HEK293 (cell line): ENCODE measurements around the gene SPNS1.

ENCODE experiments used
- CTCF ChIP-seq: fragments of 450-650 bp; formaldehyde crosslinking; IDR thresholded peaks from 2 replicates; pipeline ENCODE4 v1.5.1; 2016; ENCODE audit warnings: missing biosample characterization, missing genetic modification characterization
- GFI1B ChIP-seq: fragments of 450-650 bp; formaldehyde crosslinking; IDR thresholded peaks from 2 replicates; pipeline ENCODE4 v1.5.1; 2016; ENCODE audit warnings: missing biosample characterization, missing genetic modification characterization
- KLF10 ChIP-seq: fragments of 450-650 bp; IDR thresholded peaks from 2 replicates; pipeline ENCODE4 v1.5.1; 2018; ENCODE audit warnings: missing biosample characterization, mild to moderate bottlenecking, missing genetic modification characterization
- KLF16 ChIP-seq: fragments of 450-650 bp; formaldehyde crosslinking; IDR thresholded peaks from 2 replicates; pipeline ENCODE4 v1.5.1; 2017; ENCODE audit warnings: missing biosample characterization, missing genetic modification characterization
- MZF1 ChIP-seq: fragments of 450-650 bp; formaldehyde crosslinking; IDR thresholded peaks from 2 replicates; pipeline ENCODE4 v1.5.1; 2017; ENCODE audit warnings: missing biosample characterization, missing genetic modification characterization, borderline replicate concordance
- ZBTB26 ChIP-seq: fragments of 450-650 bp; formaldehyde crosslinking; optimal IDR thresholded peaks from 2 replicates; pipeline ENCODE3; 2016; ENCODE audit warnings: missing biosample characterization, mild to moderate bottlenecking, missing genetic modification characterization
- ZBTB6 ChIP-seq: fragments of 450-650 bp; formaldehyde crosslinking; IDR thresholded peaks from 2 replicates; pipeline ENCODE4 v1.5.1; 2017; ENCODE audit warnings: missing biosample characterization, missing genetic modification characterization
- ZNF16 ChIP-seq: fragments of 450-650 bp; formaldehyde crosslinking; IDR thresholded peaks from 2 replicates; pipeline ENCODE4 v1.5.1; 2016; ENCODE audit warnings: low read depth, missing biosample characterization, missing genetic modification characterization
- ZNF223 ChIP-seq: fragments of 450-650 bp; formaldehyde crosslinking; IDR thresholded peaks from 2 replicates; pipeline ENCODE4 v1.5.1; 2016; ENCODE audit warnings: missing biosample characterization, missing genetic modification characterization
- ZNF292 ChIP-seq: fragments of 450-650 bp; formaldehyde crosslinking; IDR thresholded peaks from 2 replicates; pipeline ENCODE4 v1.5.1; 2016; ENCODE audit warnings: low read depth, missing biosample characterization, missing genetic modification characterization, borderline replicate concordance
- ZNF311 ChIP-seq: fragments of 450-650 bp; formaldehyde crosslinking; IDR thresholded peaks from 2 replicates; pipeline ENCODE4 v1.5.1; 2017; ENCODE audit warnings: missing biosample characterization, missing genetic modification characterization, borderline replicate concordance
- ZNF580 ChIP-seq: fragments of 450-650 bp; formaldehyde crosslinking; IDR thresholded peaks from 2 replicates; pipeline ENCODE4 v1.5.1; 2016; ENCODE audit warnings: missing biosample characterization, missing genetic modification characterization
- ZNF610 ChIP-seq: fragments of 450-650 bp; formaldehyde crosslinking; IDR thresholded peaks from 2 replicates; pipeline ENCODE4 v1.5.1; 2016; ENCODE audit warnings: missing biosample characterization, missing genetic modification characterization, borderline replicate concordance

- TF ChIP-seq ZBTB26 (tag by site-specific recombination), result no peak
- TF ChIP-seq CTCF (tag by site-specific recombination), result no peak
- TF ChIP-seq GFI1B (tag by site-specific recombination), result no peak
- no peak for TF ChIP-seq ZBTB6 (tag by site-specific recombination)
- no peak for TF ChIP-seq MZF1 (tag by site-specific recombination)
- no peak for TF ChIP-seq ZNF610
- no peak for TF ChIP-seq ZNF580 (tag by site-specific recombination)
- no peak for TF ChIP-seq ZNF311 (tag by site-specific recombination)
- TF ChIP-seq ZNF223, result no peak
- TF ChIP-seq KLF10 (tag by site-specific recombination), result no peak
- no peak for TF ChIP-seq KLF16 (tag by site-specific recombination)
- TF ChIP-seq ZNF292 (tag by site-specific recombination), result no peak
- TF ChIP-seq ZNF16 (tag by site-specific recombination), result no peak
Measured at GRCh38 chr16:28983644-28984043, 9.1 kb downstream of the SPNS1 start.
